Measurements from ENCODE around the gene UBE2F.
"Not testable (repeated sequence)": the region's sequence is repeated elsewhere in the genome, so short reads cannot be mapped to it uniquely, and the experiment has no call there.

Gene UBE2F

GRCh38 chr2:237979331-237979730 lies 12.5 kb downstream of the UBE2F start:
- DNase-seq (ENCODE audit: low read depth) = no peak

GRCh38 chr2:237980087-237980486 lies 13.3 kb downstream of the UBE2F start:
- no peak for DNase-seq (ENCODE audit: low read depth)

- no peak for DNase-seq (ENCODE audit: low read depth)
Observed at GRCh38 chr2:237980751-237981150, 13.9 kb downstream of the UBE2F start.

GRCh38 chr2:237981621-237982020 lies 14.8 kb downstream of the UBE2F start:
- not testable (repeated sequence) for DNase-seq (ENCODE audit: low read depth)

- no peak for DNase-seq (ENCODE audit: low read depth)
Observed at GRCh38 chr2:237982039-237982725, 15.4 kb downstream of the UBE2F start.

GRCh38 chr2:237983922-237984321 lies 17.1 kb downstream of the UBE2F start:
- no peak for DNase-seq (ENCODE audit: low read depth)

GRCh38 chr2:237987268-237987667 lies 20.5 kb downstream of the UBE2F start:
- DNase-seq (ENCODE audit: low read depth) = no peak

- no peak for DNase-seq (ENCODE audit: low read depth)
Observed at GRCh38 chr2:237993701-237994100, 26.9 kb downstream of the UBE2F start.

- DNase-seq (ENCODE audit: low read depth) = no peak
Observed at GRCh38 chr2:237995036-237995435, 28.2 kb downstream of the UBE2F start.

GRCh38 chr2:237996021-237996593 lies 29.3 kb downstream of the UBE2F start:
- DNase-seq (ENCODE audit: low read depth) = peak; percentile 56

- no peak for DNase-seq (ENCODE audit: low read depth)
Observed at GRCh38 chr2:237997521-237997920, 30.7 kb downstream of the UBE2F start.

GRCh38 chr2:237998530-237998929 lies 31.7 kb downstream of the UBE2F start:
- DNase-seq (ENCODE audit: low read depth) = no peak

- no peak for DNase-seq (ENCODE audit: low read depth)
Observed at GRCh38 chr2:238003234-238004031, 36.6 kb downstream of the UBE2F start.

- no peak for DNase-seq (ENCODE audit: low read depth)
Observed at GRCh38 chr2:238004077-238004830, 37.4 kb downstream of the UBE2F start.

GRCh38 chr2:238005528-238005927 lies 38.7 kb downstream of the UBE2F start:
- no peak for DNase-seq (ENCODE audit: low read depth)

GRCh38 chr2:238006510-238006909 lies 39.7 kb downstream of the UBE2F start:
- DNase-seq (ENCODE audit: low read depth) = no peak

GRCh38 chr2:238007924-238008323 lies 41.1 kb downstream of the UBE2F start:
- no peak for DNase-seq (ENCODE audit: low read depth)

- no peak for DNase-seq (ENCODE audit: low read depth)
Observed at GRCh38 chr2:238009563-238009962, 42.7 kb downstream of the UBE2F start.

- no peak for DNase-seq (ENCODE audit: low read depth)
Observed at GRCh38 chr2:238010572-238010971, 43.8 kb downstream of the UBE2F start.

- DNase-seq (ENCODE audit: low read depth) = no peak
Observed at GRCh38 chr2:238013806-238014205, 47.0 kb downstream of the UBE2F start.

GRCh38 chr2:238015705-238016104 lies 48.9 kb downstream of the UBE2F start:
- no peak for DNase-seq (ENCODE audit: low read depth)

GRCh38 chr2:238016526-238016925 lies 49.7 kb downstream of the UBE2F start:
- no peak for DNase-seq (ENCODE audit: low read depth)
